ENCODE measurements around the gene NAMPT.

Gene NAMPT

DNA sequence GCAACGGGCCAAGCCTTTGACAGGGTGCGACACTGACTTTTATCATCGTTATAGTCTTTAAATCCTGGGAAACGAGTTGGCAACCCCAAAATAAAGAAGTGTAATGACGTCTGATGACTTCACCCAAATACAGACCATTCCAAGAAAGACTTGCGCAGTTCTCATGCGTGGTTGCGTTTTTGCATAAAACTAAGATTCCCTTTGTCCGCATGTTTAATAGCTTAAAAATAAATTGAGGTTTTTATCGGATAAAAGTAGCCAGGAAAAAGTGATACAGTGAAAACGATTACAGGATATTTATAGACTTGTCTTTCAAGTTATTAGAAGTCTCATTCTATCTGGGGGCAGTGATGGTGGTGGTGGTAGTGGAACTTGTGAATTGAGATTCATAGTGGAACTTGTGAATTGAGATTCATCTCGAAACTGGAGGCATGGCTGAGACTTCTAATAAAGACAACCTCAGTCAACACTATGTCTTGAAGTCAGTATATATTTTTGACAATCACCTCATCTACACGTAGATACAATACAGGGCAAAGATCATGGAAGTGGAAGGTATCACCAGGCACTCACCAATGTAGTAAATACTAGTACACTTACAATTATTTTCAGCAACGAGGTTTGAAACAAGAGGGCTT, 1.2 kb upstream of the NAMPT start:
- H3K4me3 ChIP-seq (ENCODE audit: low read length) = peak overlapping the region; percentile 84
- TF ChIP-seq ZNF274 (IDR thresholded peaks at IDR 0.05; ENCODE audit: low read depth, low read length) = no peak

DNA sequence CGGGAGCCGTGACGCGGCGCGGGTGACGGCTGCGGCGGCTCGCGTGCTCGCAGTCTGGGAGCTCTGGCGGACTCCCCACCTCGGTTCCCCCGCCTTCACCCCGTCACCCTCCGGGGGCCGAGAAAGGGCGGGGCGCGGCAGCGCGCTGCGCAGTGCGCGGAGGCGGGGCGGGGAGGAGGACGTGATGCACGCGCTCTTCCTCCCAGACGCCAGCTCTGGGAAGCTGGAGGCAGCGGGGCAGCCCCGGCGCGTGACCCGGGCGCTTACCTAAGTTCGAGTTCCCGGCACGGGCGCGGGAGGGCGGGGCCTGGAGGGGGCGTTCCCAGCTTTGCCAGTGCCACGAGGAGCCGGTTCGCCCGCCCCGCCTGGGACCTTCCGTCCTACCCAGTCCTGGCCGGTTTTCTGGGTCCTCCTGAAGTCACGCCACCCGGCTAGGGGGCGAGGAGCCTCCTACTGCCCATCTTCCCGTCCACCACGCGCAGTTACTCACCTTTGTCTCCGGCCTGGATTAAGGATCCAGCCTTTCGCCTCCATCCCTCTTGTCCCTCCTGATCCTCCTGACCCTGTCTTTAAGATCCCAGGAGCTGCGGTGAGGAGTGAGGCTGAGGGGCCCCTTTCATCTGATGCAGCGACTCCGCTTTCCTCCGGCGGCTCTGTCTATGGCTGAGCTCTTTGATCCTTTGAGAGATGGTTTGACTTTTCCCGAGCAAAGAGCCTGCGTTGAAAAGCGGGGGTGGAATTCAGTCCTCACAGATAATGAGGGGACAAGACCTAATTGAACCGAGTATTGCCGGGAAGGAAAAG, 470 bp upstream of the NAMPT start:
- TF ChIP-seq ZNF274 (IDR thresholded peaks at IDR 0.05; ENCODE audit: low read depth, low read length) = no peak
- peak overlapping the region; percentile 89 for H3K4me3 ChIP-seq (ENCODE audit: low read length)

DNA sequence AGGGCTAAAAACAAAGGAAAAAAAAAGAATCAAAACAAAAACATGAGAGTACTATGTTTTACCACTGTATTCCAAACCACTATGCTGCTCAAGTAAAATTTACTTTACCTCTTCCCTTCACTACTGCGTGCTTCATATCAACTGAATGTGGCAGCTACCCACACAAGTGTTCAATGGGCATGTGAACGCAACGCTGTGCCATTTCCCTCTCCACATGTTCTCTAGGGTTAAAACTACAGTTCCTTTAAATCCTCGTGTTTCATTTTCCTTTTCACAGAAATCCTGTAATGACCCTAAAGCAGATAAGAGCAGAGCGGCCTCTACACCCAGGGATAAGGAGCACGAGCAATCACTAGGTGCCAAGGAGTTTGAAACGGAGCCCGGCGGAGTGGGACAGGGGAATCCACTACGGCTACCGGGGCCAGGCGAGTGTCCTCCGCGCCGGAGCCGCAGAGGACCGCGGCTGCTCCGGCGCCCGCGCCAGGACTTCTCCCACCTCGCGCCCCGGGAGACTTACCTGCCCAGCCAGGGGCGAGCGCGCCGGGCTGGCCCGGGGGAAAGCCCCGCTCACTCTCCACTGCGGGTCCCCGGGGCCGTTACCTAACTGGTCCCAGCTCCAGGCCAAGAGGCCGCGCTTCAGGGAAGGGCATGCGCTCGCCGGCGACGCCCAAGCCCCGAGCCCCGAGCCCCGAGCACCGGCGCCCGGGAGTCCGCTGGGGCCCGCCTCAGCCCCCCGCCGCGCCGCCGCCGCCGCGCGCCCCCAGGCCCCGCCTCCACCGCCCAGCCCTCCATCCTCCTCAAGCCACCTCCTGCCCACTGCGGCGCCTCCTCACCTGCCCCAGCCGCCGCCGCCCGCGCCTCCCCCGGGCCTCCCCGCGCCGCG, 711 bp downstream of the NAMPT start:
- peak overlapping the region; percentile 99 for H3K4me3 ChIP-seq (ENCODE audit: low read length)
- TF ChIP-seq ZNF274 (IDR thresholded peaks at IDR 0.05; ENCODE audit: low read depth, low read length) = no peak

DNA sequence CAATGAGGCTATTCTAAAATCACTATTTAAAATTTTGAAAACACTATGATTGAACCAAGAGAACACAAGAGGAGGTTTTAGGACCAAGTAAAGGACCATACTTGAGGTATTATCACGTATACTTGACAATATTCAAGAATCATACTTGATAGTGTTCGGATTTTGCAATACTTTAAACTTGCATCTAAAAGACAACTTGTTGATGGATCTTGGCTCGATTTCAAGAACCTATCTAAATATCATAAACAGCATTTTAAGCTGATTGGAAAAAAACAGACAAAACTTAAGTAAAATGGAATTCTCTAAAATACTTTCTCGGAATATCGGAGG, 1.3 kb downstream of the NAMPT start:
- TF ChIP-seq ZNF274 (IDR thresholded peaks at IDR 0.05; ENCODE audit: low read depth, low read length) = no peak
- peak overlapping the region; percentile 99; the same call in 1 of the 2 replicates for H3K4me3 ChIP-seq (ENCODE audit: low read length)

DNA sequence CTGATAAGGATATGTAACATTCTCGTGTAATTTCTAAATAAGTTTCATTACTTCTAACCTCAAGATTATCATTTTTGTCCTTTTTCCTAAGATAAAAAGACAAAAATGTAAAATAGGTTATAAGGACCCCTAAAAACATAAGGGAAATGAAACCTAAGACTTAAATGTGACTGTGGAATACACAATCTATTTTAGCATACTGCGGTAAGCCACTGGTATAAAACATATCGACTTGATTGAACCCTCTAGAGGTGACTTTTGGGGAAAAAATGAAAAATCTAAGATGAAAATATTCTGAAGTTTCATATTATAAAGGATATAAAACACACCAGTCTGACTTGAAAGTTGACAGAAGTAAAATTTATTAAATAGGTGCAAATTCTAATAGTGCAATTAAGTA, 1.9 kb downstream of the NAMPT start:
- peak overlapping the region; percentile 99; the same call in 1 of the 2 replicates for H3K4me3 ChIP-seq (ENCODE audit: low read length)
- TF ChIP-seq ZNF274 (IDR thresholded peaks at IDR 0.05; ENCODE audit: low read depth, low read length) = no peak

DNA sequence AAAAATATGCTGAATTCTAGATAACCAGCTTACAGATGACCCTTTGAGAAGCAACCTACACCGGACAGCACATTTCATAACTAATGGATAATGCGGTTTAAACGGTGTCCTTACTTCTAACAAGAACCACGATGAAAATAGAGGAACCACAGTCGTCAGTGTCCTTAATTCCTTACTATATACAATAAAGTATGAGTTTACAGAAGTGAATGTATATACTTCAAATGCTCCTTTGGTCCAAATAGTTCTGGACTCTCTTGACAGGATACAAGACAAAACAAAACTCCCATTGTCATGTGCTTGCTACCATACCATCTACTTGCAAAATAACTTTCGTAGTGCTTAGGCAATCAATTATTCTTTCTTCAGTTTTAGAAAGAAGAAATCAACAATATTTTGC, 2.4 kb downstream of the NAMPT start:
- TF ChIP-seq ZNF274 (IDR thresholded peaks at IDR 0.05; ENCODE audit: low read depth, low read length) = no peak
- H3K4me3 ChIP-seq (ENCODE audit: low read length) = peak overlapping the region; percentile 99; the same call in 1 of the 2 replicates

DNA sequence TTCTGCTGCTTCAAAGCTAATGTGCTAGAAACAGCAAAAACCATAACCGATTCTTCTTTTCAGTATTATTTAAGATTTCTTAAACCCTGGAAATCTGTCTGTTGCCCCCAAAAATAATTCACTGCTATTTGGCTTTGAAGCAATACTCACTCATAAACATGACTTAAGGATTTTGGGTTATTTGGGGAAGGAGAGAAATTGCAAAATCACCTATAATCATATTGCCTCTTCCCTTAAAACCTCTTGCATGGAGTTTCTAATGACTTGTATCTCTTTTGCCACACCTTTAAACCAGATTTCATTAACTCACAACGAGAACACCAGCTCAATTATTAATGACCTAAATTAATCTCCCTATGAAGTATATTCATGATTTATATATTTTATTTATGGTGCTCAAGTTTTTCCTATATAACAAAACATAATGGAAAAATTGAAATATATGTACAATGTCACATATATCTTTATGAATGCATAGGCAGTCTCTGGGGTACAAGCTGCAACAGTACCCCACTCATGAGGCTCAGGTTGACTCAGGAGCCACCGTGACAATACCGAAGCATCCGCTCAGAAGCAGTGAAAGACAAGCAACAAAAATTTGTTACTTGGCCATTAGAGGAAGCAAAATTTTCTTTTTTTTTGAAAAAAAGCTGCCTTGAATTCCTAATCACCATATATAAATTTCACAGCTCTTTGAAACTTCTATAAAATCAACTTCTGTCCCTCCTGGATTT, 3.0 kb downstream of the NAMPT start:
- H3K4me3 ChIP-seq (ENCODE audit: low read length) = no peak overlapping the region; the same call in 1 of the 2 replicates
- TF ChIP-seq ZNF274 (IDR thresholded peaks at IDR 0.05; ENCODE audit: low read depth, low read length) = no peak

DNA sequence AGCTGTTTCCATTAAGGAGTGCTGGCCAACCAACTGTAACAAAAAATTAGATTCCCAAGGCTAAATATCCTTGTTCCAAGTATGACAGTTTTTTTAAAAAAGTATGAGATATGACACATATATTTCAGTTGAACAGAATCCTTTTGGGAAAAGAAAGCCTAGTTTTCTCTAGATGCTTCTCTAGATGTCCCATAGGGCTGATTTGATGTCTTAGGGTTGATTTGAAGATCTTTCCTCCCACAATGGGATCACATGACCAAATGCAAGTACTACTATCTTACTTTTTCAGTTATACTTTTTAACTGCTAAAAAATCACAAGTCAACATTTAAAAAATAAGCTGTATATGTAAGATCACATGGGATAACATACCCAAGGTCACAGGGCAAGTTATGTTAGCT, 3.7 kb downstream of the NAMPT start:
- H3K4me3 ChIP-seq (ENCODE audit: low read length) = no peak overlapping the region
- TF ChIP-seq ZNF274 (IDR thresholded peaks at IDR 0.05; ENCODE audit: low read depth, low read length) = no peak

DNA sequence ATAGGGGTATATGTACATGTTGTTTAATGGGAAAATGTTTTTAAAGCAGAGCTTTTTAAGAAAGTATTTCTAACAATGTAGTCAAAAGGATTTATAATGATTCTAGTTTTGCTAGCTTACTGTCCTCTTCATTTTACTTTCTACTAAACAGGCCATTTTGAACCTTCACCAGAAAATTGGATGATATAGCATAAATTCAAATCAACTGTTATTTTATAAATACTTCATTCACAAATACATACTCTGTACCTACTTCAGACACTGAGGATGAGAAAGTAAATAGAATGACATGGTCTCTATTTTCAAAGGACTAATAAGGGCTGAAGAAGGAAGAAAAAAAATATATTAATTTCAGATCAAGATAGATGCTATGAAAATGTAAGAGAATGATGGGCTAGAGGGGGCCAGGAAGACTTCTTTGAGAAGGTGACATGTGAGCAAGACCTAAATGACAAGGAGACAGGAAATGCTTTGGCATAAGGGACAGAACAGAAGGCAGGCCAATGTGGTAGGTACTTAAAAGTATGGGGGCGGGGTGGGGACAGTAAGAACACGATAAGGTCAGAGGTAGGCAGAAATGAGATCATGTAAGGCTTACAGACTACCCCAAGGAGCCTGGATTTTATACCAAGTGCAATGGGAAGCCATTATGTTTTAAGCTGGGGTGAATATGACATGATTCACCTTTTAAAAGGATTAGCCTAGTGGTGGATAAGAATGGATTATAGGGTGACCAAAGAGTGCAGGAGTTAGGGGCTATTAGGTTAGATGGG, 5.2 kb downstream of the NAMPT start:
- H3K4me3 ChIP-seq (ENCODE audit: low read length) = no peak overlapping the region
- TF ChIP-seq ZNF274 (IDR thresholded peaks at IDR 0.05; ENCODE audit: low read depth, low read length) = no peak

DNA sequence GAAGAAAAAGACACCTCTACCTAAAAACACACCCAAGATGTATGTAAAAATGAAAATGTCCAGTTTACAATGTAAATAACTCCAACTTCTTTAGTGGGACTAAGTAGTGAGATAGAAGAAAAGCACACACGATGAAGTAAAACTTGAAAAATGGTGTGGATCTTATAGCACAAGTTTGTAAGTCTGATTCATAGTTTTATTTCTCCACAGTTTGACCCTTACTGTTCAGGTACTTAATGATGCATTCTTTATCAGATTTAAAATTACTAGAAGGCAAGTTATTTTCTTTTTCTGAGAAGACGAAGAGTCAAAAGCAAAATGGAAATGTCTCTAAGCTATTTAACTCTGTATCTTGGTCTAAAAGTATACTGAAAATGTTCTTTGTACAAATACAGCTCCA, 6.1 kb downstream of the NAMPT start:
- no peak for TF ChIP-seq ZNF274 (IDR thresholded peaks at IDR 0.05; ENCODE audit: low read depth, low read length)
- no peak overlapping the region for H3K4me3 ChIP-seq (ENCODE audit: low read length)

DNA sequence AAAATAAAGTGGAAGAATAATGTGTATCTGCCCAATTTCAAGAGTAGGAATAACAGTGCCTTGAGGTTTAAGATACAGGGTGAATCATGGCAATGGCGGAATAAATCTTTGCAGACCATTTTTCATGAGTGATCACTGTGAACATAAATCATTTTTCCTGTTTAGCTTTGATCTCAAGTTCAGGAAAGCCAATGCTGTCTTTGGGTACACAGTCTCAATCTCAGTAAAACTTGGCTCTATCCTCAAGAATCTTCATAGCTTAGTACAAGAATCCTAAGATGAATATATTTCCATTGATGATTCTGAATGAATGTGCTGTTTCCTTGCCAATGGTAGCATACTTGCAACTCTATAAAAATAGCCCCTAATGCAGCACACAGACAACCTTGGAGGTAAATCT, 6.8 kb downstream of the NAMPT start:
- no peak for TF ChIP-seq ZNF274 (IDR thresholded peaks at IDR 0.05; ENCODE audit: low read depth, low read length)

DNA sequence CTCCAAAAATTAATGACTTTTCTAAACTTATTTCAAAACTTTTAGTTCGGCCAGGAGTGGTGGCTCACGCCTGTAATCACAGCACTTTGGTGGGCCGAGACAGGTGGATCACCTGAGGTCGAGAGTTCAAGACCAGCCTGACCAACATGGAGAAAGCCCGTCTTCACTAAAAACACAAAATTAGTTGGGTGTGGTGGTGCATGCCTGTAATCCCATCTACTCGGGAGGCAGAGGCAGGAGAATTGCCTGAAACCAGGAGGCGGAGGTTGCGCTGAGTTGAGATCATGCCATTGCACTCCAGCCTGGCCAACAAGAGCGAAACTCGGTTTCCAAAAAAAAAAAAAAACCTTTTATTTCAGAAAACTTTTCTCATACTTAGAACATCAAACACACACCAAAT, 8.3 kb downstream of the NAMPT start:
- no peak for TF ChIP-seq ZNF274 (IDR thresholded peaks at IDR 0.05; ENCODE audit: low read depth, low read length)
- H3K4me3 ChIP-seq (ENCODE audit: low read length) = no peak overlapping the region

More for the DNA sequence above, 6.8 kb downstream of the NAMPT start:
- no peak overlapping the region for H3K4me3 ChIP-seq (ENCODE audit: low read length)

DNA sequence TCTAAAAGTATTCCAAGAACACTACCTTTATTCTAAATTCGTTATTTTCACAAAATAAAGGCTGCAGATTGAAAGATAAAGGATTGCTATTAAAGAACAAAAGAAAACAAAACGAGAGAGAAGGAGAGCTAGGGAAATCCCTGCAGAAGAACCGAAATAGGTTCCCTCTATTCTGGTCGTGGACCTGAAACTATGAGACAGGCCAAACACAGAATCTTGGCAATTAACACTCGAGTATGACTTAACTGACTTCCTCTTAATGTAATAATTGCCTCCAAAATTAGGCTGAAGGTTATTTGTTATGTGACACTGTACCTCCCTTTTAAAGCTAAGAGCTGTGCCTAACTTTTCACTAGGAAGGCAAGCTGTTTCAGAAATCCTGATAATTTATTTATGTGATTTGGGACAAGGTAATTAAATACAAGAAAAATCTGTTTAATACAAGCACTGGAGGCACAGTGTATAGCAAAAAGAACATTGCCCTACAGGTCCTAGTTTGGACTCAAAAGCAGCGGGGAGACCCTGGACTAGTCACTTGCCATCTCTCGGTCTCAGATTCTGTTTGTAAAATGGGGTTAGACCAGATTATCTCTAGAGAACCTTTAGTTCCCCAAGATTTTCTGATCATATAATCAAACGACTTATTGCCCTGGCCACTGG, 11.6 kb downstream of the NAMPT start:
- no peak overlapping the region for H3K4me3 ChIP-seq (ENCODE audit: low read length)
- TF ChIP-seq ZNF274 (IDR thresholded peaks at IDR 0.05; ENCODE audit: low read depth, low read length) = no peak
